Measurements from ENCODE around the gene ADCY9. TPM values are rescaled to one million over a fixed set of nuclear protein-coding genes. Genes with fewer than 3 reads are reported as not detected.

Gene ADCY9
- polyA plus RNA-seq, 1 experiment: 16.0 TPM

- Histone ChIP-seq H3K27ac (ENCODE audit: low read depth, low read length) (no peak overlapping the region), H3K27me3 (ENCODE audit: control insufficient read depth, insufficient read depth, low read length) (peaks cover 2% of the 10 kb centered on the region), H3K9me3 (ENCODE audit: control insufficient read depth, insufficient read depth, low read length) (peaks cover 8% of the 10 kb centered on the region), H3K4me3 (ENCODE audit: low read depth, low read length) (no peak overlapping the region)
- no peak for DNase-seq (ENCODE audit: low read depth, low spot score)
- POLR2A ChIA-PET: no interaction called here
- CTCF ChIA-PET: no interaction called here
- no peak for TF ChIP-seq CTCF (IDR thresholded peaks at IDR 0.05; ENCODE audit: low read depth, low read length)
These were observed 20.1 kb upstream of the ADCY9 start for GRCh38 chr16:4136229-4136813.

DNA sequence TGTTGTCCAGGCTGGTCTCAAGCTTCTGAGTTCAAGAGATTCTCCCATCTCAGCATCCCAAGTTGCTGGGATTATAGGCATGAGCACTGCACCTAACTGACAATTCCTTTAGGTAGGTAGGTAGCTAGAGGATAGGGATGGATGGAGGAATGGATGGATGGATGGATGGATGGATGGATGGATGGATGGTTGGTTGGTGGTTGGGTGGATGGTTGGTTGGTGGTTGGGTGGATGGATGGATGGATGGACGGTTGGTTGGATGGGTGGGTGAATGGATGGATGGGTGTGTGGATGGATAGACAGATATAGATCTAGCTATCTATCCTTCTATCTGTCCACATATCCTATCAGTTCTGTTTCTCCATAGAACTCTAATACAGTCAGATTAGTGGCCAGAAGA, 19.3 kb upstream of the ADCY9 start:
- H3K9me3 ChIP-seq (ENCODE audit: control insufficient read depth, insufficient read depth, low read length): peaks cover 8% of the 10 kb centered on the region; the same call in 1 of the 2 replicates
- POLR2A ChIA-PET: no interaction called here
- peaks cover 2% of the 10 kb centered on the region for H3K27me3 ChIP-seq (ENCODE audit: control insufficient read depth, insufficient read depth, low read length)
- no peak overlapping the region for H3K27ac ChIP-seq (ENCODE audit: low read depth, low read length)
- CTCF ChIA-PET: no interaction called here
- no peak for TF ChIP-seq CTCF (IDR thresholded peaks at IDR 0.05; ENCODE audit: low read depth, low read length)
- no peak overlapping the region for H3K4me3 ChIP-seq (ENCODE audit: low read depth, low read length)
- no peak for DNase-seq (ENCODE audit: low read depth, low spot score)

DNA sequence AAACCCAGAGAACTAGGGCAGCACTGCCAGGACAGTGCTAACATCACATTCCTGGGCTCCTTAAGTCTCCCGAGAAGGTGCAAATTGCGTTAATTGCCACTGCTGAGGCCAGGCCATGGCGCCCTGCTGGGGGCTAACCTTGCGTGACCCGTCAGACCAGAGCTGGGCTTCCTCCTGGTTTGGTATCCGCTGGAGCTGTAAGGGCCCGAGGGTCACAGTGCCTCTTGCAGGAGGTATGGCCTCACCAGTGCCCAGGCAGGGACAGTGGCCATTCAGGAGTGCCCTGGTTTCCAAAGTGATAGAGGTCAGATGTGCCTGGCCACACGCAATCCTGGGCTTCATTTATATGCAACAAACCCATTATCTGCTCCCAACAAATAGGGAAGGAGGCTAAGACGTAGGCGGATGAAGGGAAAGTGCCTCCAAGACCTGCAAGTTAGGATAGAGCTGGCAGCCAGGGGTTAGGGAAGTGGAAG, 17.7 kb upstream of the ADCY9 start:
- Histone ChIP-seq H3K27me3 (ENCODE audit: control insufficient read depth, insufficient read depth, low read length) (peaks cover 2% of the 10 kb centered on the region), H3K4me3 (ENCODE audit: low read depth, low read length) (no peak overlapping the region), H3K9me3 (ENCODE audit: control insufficient read depth, insufficient read depth, low read length) (peaks cover 5% of the 10 kb centered on the region; the same call in 1 of the 2 replicates), H3K27ac (ENCODE audit: low read depth, low read length) (no peak overlapping the region)
- ChIA-PET POLR2A (no interaction called here), CTCF (no interaction called here)
- TF ChIP-seq CTCF (IDR thresholded peaks at IDR 0.05; ENCODE audit: low read depth, low read length): no peak
- no peak for DNase-seq (ENCODE audit: low read depth, low spot score)

DNA sequence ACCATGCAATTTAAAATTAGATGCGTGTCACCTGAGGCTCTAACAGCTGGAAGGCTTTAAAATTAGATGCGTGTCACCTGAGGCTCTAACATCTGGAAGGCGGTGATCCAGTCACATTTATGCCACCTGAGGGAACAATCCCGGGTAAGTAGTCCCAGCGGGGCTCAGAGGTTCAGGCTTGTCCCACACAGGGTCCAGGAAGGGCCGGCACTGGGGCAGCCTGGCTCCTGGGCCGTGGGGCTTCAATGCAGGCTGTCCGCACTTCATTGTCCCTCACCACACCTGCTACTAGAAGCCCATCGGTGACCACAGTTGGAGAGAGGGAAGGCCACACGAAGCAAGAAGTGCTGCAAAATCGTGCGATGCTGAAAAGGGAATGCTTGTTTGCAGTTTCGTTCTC, 15.4 kb upstream of the ADCY9 start:
- Histone ChIP-seq H3K27ac (ENCODE audit: low read depth, low read length) (no peak overlapping the region), H3K4me3 (ENCODE audit: low read depth, low read length) (no peak overlapping the region), H3K27me3 (ENCODE audit: control insufficient read depth, insufficient read depth, low read length) (peaks cover 2% of the 10 kb centered on the region), H3K9me3 (ENCODE audit: control insufficient read depth, insufficient read depth, low read length) (no peaks in the 10 kb centered on the region)
- CTCF ChIA-PET: no interaction called here
- no peak for TF ChIP-seq CTCF (IDR thresholded peaks at IDR 0.05; ENCODE audit: low read depth, low read length)
- DNase-seq (ENCODE audit: low read depth, low spot score): no peak
- POLR2A ChIA-PET: no interaction called here

- POLR2A ChIA-PET: no interaction called here
These were observed 8.5 kb upstream of the ADCY9 start for GRCh38 chr16:4124535-4125294.

More at GRCh38 chr16:4124535-4125294, 8.5 kb upstream of the ADCY9 start:
- H3K4me3 ChIP-seq (ENCODE audit: low read depth, low read length): no peak overlapping the region
- no peaks in the 10 kb centered on the region for H3K27me3 ChIP-seq (ENCODE audit: control insufficient read depth, insufficient read depth, low read length)
- no peak overlapping the region for H3K27ac ChIP-seq (ENCODE audit: low read depth, low read length)
- H3K9me3 ChIP-seq (ENCODE audit: control insufficient read depth, insufficient read depth, low read length): no peaks in the 10 kb centered on the region
- TF ChIP-seq CTCF (IDR thresholded peaks at IDR 0.05; ENCODE audit: low read depth, low read length): no peak
- no peak for DNase-seq (ENCODE audit: low read depth, low spot score)
- CTCF ChIA-PET: interaction anchor here (1.1 kb wide), 1 partner anchor 129 kb away, joined by 5 read pairs; no protein-coding TSS in a partner anchor

Data from AG04450 (cell line).